Neural crest cell (in vitro differentiated cells): ENCODE results near the gene PYGM. TPM values are rescaled to one million over a fixed set of nuclear protein-coding genes. Genes with fewer than 3 reads are reported as not detected.
A peak's percentile ranks its signal among the peaks of the same experiment; 100 is the strongest.

Source experiments
- DNase-seq: peaks from one replicate; pipeline ENCODE4 v3.0.0; 2021; ENCODE audit warnings: low read depth, mixed read lengths, low spot score
- H3K27ac Mint-ChIP-seq: one replicate; pipeline ENCODE4 v1.8.0; 2021; ENCODE audit warnings: mild to moderate bottlenecking, mixed read lengths; ENCODE audit not compliant: unreplicated experiment
- H3K27me3 Mint-ChIP-seq: 2 replicates; pipeline ENCODE4 v1.8.0; 2021; ENCODE audit warnings: low read depth, mild to moderate bottlenecking, mixed read lengths
- H3K36me3 Mint-ChIP-seq: 2 replicates; pipeline ENCODE4 v1.8.0; 2021; ENCODE audit warnings: low read depth, mild to moderate bottlenecking, mixed read lengths
- H3K4me1 Mint-ChIP-seq: 2 replicates; pipeline ENCODE4 v1.8.0; 2021; ENCODE audit warnings: mixed read lengths
- H3K4me3 Mint-ChIP-seq: one replicate; pipeline ENCODE4 v1.8.0; 2021; ENCODE audit warnings: mild to moderate bottlenecking, mixed read lengths
- H3K9me3 Mint-ChIP-seq: 2 replicates; pipeline ENCODE4 v1.8.0; 2021; ENCODE audit warnings: mixed read lengths
- CTCF ChIP-seq: fragments of 200-600 bp; sonication (generic); conservative IDR thresholded peaks from 2 replicates; pipeline ENCODE4 v1.5.0; 2021; ENCODE audit warnings: antibody characterized with exemption, mild to moderate bottlenecking
- total RNA-seq: library from RNA; stranded (reverse); gene quantifications from 2 replicates; pipeline ENCODE4 v1.2.1, GENCODE V29; 2021

Gene PYGM
- total RNA-seq, 1 donor from 2014 or later, result 1.2 TPM

- peak overlapping the region; percentile 54 for H3K4me3 Mint-ChIP-seq
- H3K27me3 Mint-ChIP-seq, result peaks cover 90% of the 10 kb centered on the region
These were observed 41.0 kb downstream of the PYGM start for GRCh38 chr11:64718780-64719124.

GRCh38 chr11:64718084-64718779 lies 41.5 kb downstream of the PYGM start:
- Mint-ChIP-seq H3K27me3 (peaks cover 91% of the 10 kb centered on the region), H3K36me3 (no peaks in the 10 kb centered on the region), H3K27ac (no peak overlapping the region), H3K9me3 (no peaks in the 10 kb centered on the region), H3K4me1 (peaks cover 7% of the 10 kb centered on the region), H3K4me3 (no peak overlapping the region)
- no peak for DNase-seq
- TF ChIP-seq CTCF, result no peak

More at GRCh38 chr11:64718780-64719124, 41.0 kb downstream of the PYGM start:
- TF ChIP-seq CTCF, result no peak
- DNase-seq, result no peak
- H3K27ac Mint-ChIP-seq, result no peak overlapping the region
- peaks cover 7% of the 10 kb centered on the region for H3K4me1 Mint-ChIP-seq
- no peaks in the 10 kb centered on the region for H3K9me3 Mint-ChIP-seq
- no peaks in the 10 kb centered on the region for H3K36me3 Mint-ChIP-seq

GRCh38 chr11:64717268-64717578 lies 42.6 kb downstream of the PYGM start:
- DNase-seq, result no peak

GRCh38 chr11:64716473-64717267 lies 43.1 kb downstream of the PYGM start:
- H3K36me3 Mint-ChIP-seq, result no peaks in the 10 kb centered on the region
- no peak overlapping the region for H3K27ac Mint-ChIP-seq
- no peak for DNase-seq
- H3K9me3 Mint-ChIP-seq, result no peaks in the 10 kb centered on the region
- no peak overlapping the region for H3K4me3 Mint-ChIP-seq
- peaks cover 90% of the 10 kb centered on the region for H3K27me3 Mint-ChIP-seq
- peaks cover 7% of the 10 kb centered on the region for H3K4me1 Mint-ChIP-seq
- no peak for TF ChIP-seq CTCF

More at GRCh38 chr11:64717268-64717578, 42.6 kb downstream of the PYGM start:
- Mint-ChIP-seq H3K4me1 (peaks cover 7% of the 10 kb centered on the region), H3K36me3 (no peaks in the 10 kb centered on the region), H3K4me3 (no peak overlapping the region), H3K27me3 (peaks cover 90% of the 10 kb centered on the region), H3K27ac (no peak overlapping the region), H3K9me3 (no peaks in the 10 kb centered on the region)
- TF ChIP-seq CTCF, result no peak

- Mint-ChIP-seq H3K4me1 (peaks cover 9% of the 10 kb centered on the region), H3K4me3 (no peak overlapping the region), H3K27ac (no peak overlapping the region), H3K36me3 (no peaks in the 10 kb centered on the region), H3K27me3 (peaks cover 89% of the 10 kb centered on the region), H3K9me3 (no peaks in the 10 kb centered on the region)
- TF ChIP-seq CTCF, result no peak
- no peak for DNase-seq
These were observed 43.9 kb downstream of the PYGM start for GRCh38 chr11:64715756-64716472.
